ENCODE results near the gene GTF2A1L.

Gene GTF2A1L

DNA sequence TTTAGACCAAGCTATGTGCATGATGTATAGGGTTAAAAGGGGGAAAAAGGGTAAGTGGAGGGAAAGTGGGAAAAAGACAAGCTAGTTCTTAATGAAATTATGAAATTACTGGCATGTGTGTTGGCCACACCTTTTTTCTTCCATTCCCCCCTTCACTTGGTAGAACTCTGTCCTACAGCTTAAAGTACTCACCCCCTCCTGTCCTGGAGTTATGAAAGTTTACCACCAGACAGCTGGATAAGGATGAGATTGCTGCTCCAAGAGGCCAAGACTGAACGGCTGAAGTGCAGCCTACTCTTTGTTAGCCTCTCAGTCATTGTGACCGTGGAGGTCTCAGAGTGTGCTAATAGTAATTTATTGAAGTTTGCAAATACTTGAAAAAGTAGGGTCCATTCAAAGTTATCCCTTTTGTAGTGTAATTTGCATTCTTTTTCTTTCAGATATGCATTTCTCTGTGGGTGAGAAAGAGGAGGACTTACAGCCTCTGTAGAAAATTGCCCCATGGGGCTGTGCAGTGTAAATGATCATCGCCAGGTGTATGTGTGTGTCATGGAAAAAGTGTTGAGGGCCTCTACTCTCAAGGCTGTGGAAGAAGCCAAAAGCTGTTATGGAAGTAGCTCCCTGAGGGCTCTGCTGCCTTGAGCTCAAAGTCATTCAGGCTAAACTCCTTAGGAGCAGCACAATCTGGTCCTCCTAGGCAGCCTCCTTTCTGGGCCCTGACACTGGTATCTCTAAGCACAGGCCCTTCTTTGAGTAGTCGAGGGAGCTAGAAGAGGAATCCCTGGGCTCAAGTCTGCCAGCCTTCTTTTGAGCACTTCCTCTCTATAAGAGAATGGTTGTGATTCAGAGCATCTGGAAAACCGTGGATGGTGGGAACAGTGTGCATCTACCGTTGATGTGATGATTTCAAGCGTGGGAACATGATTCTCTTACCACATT is 91.7 kb downstream of the GTF2A1L start:
- DNase-seq = no peak

DNA sequence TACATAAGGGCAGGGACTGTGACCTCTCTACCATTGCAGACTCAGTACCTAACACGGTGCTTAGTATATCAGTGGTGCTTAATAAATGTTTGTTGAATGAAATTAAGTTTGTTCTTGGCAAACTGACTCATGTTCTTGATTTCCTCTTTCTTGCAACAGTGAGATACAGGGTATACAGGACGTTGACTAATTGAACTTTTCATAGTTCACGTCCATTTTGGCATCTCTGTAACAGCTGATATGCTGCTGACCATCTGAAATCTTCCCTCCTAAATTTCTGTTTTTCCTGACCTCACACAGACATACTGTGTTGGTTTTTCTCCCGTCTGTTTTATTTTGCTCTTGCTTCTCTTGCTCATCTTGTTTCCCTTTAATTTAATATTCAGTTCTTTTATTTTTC is 93.7 kb downstream of the GTF2A1L start:
- no peak for DNase-seq

DNA sequence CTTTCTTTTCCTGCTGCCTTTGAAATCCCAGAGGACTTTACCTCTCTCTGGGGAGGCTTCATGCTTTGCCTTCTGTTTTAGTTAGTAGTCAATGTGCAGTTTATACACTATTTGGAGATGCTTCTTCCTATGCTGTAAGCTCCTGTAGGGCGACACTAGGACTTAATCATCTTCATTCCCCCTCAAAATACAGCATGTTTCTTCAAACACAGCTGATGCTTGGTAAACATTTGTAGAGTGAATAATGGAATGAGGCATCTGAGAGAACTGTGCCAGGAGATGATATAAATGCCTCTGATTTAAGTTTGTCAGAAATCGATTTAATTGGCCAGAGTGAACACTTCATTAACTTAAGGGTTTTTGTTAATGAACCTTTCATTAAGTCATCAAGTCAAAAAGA is 94.5 kb downstream of the GTF2A1L start:
- DNase-seq = no peak

DNA sequence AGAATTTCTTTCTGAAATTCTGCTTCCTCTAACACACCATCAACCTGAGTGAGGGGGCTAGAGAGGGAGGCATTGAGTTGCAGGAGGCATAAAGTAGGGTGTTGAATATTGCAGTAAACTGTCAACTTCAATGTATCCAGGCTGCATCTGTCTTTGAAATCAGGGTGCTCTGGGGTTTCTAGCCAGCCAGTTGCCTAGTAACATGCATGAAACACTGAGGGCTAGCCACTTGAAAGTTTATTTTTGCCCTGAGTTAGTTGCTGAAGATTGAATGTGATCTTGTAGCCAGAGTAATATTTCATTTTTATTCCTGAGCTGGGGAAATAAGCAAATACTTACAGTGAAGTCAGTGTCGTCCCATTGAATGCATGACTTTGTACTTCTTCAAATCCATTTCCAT is 96.0 kb downstream of the GTF2A1L start:
- DNase-seq = no peak

DNA sequence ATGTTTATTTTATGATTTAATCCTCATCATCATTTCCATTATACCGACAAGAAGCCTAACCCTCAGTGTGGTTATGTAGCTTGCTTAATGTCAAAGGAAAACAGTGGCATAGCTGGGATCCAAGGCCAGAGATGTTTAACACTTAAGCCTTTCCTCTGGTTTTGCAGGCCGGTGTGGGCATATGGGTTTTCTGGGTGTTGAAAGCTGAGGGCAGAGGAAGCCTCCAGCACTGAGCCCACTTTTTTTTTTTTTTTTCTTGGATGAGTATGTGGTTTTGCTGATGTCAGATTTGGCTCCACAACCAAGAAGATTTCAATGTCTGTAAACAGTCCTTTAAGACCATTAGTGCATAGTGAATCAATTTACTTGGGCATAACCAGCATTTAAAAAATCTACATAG is 96.6 kb downstream of the GTF2A1L start:
- DNase-seq = no peak

DNA sequence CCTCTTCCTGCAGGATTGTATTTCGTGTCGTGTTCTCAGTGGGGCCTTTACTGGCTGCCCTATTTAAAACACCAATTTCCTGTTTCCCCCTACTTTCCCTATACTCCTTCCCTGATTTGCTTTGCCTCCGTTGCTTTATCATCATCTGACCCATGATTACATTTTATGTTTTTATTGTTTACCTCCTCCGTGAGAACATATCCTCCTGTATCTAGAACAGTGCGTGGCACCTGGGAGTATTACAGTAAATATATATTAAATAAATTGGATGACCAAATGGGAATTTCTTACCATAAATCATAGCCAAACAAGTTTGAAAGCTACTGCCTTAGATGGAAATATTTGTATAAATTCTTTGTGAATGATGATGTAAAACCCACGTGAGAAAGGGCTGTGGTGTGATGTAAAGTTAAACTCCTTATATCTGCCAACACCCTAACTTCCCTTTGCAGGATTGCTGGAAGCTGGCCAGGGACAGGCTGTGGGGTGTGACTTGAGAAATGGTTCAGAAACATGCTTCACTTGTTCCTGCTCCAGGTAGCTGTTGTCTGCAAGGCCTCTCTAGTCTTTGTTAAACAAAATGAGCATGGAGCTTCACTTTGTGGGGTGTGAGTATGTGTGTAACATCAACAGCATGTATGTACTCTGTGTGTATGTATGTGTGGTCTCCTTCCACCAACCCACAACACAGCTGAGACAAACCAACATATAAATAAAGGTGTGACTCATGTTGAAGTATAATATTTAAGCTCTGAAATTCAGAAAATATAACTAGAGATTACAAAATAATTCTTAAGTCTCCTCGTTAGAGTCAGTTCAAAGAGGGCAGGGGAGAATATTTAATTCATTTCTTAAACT is 97.6 kb downstream of the GTF2A1L start:
- DNase-seq = no peak

DNA sequence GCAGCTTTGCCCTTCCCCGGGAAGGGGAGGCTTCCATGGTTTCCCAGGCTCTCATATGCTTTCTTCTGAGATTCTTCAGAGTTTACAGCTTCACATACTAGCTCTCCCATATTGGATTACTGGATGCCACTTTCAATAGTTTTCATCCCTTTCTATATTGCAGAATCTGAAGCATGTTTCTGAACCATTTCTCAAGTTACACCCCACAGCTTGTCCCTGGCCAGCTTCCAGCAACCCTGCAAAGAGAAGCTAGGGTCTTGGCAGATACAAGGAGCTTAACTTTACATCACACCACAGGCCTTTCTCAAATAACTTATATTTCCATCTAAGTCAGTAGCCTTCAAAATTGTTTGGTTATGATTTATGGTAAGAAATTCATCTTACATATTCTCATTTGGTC is 98.3 kb downstream of the GTF2A1L start:
- DNase-seq = no peak

DNA sequence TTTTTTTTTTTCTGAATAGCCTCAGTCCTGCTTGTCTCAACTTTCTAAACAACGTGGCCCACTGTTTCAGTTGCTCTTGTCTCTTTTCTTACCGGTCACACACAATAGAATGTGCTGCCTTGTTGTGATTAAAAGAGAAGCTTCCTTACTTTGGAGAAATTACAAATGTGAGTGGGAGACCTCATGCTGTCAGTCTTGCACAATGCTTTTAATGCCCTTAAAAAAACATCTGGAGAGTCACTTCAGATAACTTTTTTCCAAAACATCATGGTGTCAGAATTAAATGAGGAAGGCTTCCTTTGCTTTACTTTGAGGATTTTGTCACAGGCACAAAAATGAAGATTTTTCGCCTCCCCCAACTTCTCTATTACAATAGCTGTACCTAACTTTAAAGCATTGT is 100.2 kb downstream of the GTF2A1L start:
- no peak for DNase-seq

DNA sequence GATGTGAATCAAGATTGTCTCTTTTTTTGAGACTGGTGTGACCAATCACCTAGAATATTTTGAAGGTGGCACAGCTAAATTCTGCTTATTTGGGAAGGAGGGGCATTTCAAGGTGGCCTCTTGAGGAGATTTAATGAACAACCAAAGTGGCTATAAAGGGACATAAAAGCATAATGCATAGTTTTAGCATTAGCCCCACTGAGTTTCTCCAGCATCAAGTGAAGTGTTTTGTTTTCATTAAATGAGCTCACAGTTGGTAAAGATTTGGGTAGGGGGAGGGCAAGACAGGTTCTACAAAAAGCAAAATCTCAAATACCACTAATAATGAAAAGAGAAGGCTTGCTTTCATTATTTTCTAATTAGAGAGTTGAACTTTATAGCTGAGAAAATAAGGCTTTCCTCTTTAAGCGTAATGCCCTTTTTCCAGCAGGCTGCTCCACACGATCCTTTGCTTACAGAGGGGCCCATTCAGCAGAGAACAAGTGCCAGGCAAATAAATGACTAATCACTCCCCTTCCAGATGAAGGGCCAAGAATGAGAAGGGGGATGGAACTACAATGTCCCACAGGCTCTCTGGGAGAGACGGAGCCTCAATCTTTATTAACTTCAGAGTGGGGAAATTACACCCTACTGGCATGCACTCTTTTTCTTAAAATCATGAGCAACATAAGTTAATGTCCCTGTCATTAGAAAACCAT is 102.0 kb downstream of the GTF2A1L start:
- DNase-seq = no peak

DNA sequence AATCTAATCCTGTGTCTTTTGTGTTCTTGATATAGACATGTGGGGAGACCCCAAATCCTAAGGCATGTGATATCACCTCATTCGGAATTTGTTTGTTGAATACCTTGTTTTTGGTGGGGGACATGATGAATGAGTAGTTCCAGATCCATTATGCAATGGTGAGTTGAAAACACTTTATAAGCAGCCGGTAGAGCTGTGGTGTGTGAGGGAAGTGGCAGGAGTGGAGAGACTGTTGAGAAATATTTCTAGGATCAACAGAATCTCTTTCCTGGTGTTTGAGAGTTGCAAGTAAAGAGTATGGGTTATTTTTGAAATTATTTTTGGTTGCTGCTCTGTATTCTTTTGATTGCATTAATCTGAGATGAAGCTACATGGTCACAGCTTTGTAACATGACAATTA is 103.5 kb downstream of the GTF2A1L start:
- DNase-seq = no peak

DNA sequence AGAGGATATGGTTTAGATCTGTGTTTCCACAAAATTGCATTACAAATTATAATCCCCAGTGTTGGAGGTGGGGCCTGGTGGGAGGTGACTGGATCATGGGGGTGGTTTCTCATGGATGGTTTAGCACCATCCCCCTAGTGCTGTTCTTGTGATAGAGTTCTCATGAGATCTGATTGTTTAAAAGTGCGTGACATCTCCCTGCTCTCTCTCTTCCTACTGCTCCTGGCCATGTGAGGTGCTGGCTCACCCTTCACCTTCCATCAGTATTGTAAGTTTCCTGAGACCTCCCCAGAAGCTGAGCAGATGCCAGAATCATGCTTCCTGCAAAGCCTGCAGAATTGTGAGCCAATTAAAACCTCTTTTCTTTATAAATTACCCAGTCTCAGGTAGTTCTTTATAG is 104.7 kb downstream of the GTF2A1L start:
- no peak for DNase-seq

DNA sequence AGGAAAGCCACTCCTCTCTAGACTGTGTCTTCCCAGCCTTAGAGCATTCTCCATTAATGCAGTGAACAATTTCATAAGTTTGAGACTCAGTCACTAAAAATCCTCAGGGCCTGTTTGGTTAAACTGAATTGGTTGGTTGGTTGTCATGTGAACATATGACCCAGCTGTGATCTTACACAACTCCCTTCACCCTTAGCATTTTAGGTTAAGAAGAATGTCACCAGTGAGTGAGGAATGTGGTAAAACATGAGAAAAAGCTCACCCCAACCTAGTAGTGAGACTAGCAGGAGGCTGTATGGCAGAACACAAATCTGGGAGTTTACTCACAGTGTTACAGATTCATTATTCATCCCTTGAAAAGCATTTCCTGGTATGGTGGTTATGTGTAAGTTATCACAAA is 105.5 kb downstream of the GTF2A1L start:
- no peak for DNase-seq

DNA sequence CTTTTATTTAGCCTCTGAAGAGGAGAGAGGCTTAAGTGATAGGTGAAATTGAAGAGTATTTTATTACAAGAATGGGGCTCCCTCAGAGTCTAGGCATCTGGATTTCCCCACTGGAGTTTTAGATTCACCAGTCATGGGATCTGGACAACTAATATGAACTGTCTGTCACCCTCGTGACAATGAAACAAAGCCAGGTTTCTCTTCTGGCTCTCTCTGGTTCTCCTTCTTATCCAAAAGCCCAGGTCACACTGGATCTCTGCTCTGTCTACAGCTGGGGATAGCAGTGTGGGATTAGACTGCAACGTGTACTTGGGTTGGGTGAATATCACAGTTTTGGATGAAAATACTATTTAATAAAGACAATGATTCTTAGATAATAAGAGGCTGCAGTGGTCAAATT is 106.6 kb downstream of the GTF2A1L start:
- DNase-seq = no peak

DNA sequence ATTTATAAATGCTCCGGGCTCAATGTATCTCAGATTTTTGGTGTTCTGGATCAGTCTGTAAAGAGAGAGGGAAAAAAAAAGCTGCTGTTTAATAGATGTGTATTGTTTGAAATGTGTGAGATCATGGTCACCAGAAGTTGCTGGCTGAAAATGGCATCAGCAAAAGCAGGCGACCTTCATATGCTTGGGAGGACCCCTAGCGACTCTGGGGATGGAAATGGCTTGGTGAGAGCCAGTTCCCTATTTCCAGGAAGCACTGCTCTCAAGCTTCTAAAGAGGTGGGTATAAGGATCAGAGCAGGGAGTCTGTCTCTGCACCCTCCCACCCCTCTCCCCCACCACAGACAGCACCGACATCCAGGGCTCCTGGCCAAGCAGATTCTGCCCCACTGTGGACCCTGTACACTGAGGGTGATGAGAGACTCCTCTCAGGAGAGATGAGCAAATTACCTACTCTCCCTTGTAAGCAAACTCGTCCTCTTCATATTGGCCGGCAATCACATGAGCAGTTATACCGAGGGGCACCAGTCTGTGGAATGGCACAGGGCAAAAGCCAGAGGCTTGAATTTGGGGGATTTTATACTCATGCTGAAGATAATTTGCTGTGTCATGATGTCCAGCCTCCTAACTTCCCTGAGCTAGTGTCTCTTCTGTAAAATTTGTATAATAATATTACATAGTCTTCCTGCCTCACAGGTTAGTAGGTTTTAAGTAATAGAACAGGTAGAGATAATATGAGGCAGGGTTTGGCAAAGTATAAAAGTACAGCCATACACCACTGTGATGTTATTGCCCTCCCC is 108.2 kb downstream of the GTF2A1L start:
- DNase-seq = no peak

DNA sequence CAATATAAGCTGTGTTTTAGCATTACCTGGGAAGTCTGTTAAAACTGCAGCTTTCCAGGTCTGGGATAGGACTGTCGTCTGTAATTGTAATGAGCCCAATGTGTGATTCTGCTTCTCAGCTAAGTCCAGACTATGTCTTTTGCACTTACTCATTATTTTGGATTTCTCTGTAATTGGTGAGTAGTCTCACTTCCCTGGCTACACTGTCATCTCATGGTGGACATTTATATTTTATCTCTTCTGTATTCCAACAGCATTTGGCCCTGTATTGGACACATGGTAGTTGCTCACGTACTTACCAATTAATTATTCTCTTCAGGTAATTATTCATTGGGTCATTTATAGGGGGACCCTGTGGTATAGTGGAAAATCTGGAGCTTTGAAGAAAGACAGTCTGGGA is 109.9 kb downstream of the GTF2A1L start:
- DNase-seq = no peak

DNA sequence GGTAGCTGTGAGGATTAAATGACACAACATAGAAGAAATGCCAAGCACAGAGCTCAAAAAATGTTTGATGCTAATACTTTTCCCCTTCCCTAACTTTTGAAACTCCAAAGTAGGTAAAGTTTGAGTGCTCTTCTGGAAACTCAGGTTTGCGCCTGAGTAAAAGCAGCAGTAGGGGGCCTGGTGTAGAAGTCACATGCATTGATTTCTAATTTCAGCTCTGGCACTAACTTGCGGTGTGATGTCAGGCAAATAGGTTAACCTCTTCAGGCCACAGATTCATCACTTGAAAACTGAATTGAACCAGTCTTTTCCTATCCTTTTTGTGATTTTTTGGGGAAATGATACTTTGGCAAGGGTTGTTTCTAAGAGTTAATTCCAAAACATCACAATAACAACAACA is 110.6 kb downstream of the GTF2A1L start:
- no peak for DNase-seq

DNA sequence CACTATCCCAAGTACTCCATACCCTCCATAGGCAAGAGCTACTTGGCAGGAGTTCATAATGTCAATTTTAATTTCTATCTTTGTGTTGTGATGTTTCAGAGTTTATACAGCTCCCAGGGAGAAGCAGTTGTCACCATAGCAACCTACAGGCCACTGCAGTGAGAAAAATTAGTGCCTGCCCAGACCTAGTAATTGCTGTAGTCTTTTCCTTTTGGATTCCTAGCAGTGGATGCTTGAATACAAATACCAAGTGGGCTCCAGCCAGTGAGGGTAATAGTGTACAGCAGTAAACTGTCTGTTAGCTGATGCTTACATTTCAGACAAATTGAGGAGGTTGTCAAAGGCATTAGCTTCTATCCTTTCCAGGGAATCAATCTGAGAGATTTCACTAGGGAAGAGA is 111.2 kb downstream of the GTF2A1L start:
- DNase-seq = no peak

Measured in NCI-H1436 treated with DMSO at 0.1 percent for 48 hours (cell line).